Muscle layer of colon (tissue), 2 donors: ENCODE measurements around the gene AKAP7.
A peak's percentile ranks its signal among the peaks of the same experiment; 100 is the strongest.

Source experiments
- H3K27ac ChIP-seq: one replicate; pipeline ENCODE4 v1.7.0; 2013; ENCODE audit warnings: low read depth, mild to moderate bottlenecking, low read length, moderate library complexity
- H3K27me3 ChIP-seq, 2 donors: one replicate each; pipeline ENCODE4 v1.7.0; 2013; ENCODE audit warnings: low read length in 2 of 2, mild to moderate bottlenecking in 2 of 2; ENCODE audit not compliant: insufficient read depth in 2 of 2, control insufficient read depth in 1 of 2
- H3K36me3 ChIP-seq: one replicate; pipeline ENCODE4 v1.7.0; 2013; ENCODE audit warnings: mild to moderate bottlenecking, low read length; ENCODE audit not compliant: insufficient read depth
- H3K4me1 ChIP-seq: one replicate; pipeline ENCODE4 v1.7.0; 2013; ENCODE audit warnings: mild to moderate bottlenecking, low read length; ENCODE audit not compliant: insufficient read depth
- H3K4me3 ChIP-seq, 2 donors: one replicate each; pipeline ENCODE4 v1.7.0; 2013; ENCODE audit warnings: low read length in 2 of 2, low read depth in 1 of 2, mild to moderate bottlenecking in 1 of 2, moderate library complexity in 1 of 2
- H3K9ac ChIP-seq: one replicate; pipeline ENCODE4 v1.7.0; 2013; ENCODE audit warnings: low read length
- H3K9me3 ChIP-seq: one replicate; pipeline ENCODE4 v1.7.0; 2013; ENCODE audit warnings: mild to moderate bottlenecking, low read length
- donor health status: abdominal sarcoma.
- donor health status: Adenocarcinoma of cecum.

The AKAP7 gene

GRCh38 chr6:131134980-131135243 lies 355 bp upstream of the AKAP7 start:
- H3K4me3 ChIP-seq: peak overlapping the region; percentile 61 to 63
- peak overlapping the region; percentile 74 for H3K9ac ChIP-seq
- no peaks in the 10 kb centered on the region for H3K27me3 ChIP-seq
- H3K36me3 ChIP-seq: no peaks in the 10 kb centered on the region
- peaks cover 6% of the 10 kb centered on the region for H3K4me1 ChIP-seq
- H3K27ac ChIP-seq: peak overlapping the region; percentile 90
- no peaks in the 10 kb centered on the region for H3K9me3 ChIP-seq

- H3K4me1 ChIP-seq: peaks cover 6% of the 10 kb centered on the region
- H3K27ac ChIP-seq: peak overlapping the region; percentile 89
- H3K27me3 ChIP-seq: no peaks in the 10 kb centered on the region
- H3K4me3 ChIP-seq: peak overlapping the region; percentile 79 to 80
- H3K9ac ChIP-seq: peak overlapping the region; percentile 18
- H3K36me3 ChIP-seq: no peaks in the 10 kb centered on the region
- H3K9me3 ChIP-seq: no peaks in the 10 kb centered on the region
Measured at GRCh38 chr6:131136021-131136786, 937 bp downstream of the AKAP7 start.

- H3K4me1 ChIP-seq: peaks cover 2% of the 10 kb centered on the region
- H3K27me3 ChIP-seq: no peaks in the 10 kb centered on the region
- no peaks in the 10 kb centered on the region for H3K36me3 ChIP-seq
- H3K9ac ChIP-seq: no peak overlapping the region
- H3K4me3 ChIP-seq: no peak overlapping the region
- H3K27ac ChIP-seq: no peak overlapping the region
- H3K9me3 ChIP-seq: no peaks in the 10 kb centered on the region
Measured at GRCh38 chr6:131139599-131139998, 4.3 kb downstream of the AKAP7 start.

DNA sequence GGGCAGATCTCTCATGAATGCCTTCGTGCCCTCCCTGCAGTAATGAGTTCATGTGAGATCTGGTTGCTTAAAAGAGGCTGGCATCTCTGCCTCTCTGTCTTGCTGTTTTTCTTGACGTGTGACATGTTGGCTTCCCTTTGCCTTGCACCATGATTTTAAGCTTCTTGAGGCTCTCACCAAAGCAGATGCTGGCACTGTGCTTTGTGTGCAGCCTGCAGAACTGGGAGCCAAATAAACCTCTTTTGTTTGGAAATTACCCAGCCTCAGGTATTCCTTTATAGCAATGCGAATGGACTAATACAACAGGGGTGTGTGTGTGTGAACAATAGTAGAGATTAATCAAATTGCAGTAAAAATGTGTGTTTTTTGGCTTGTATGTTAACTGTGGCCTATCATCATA lies 8.1 kb downstream of the AKAP7 start:
- no peaks in the 10 kb centered on the region for H3K4me1 ChIP-seq
- H3K9ac ChIP-seq: no peak overlapping the region
- no peak overlapping the region for H3K27ac ChIP-seq
- no peaks in the 10 kb centered on the region for H3K36me3 ChIP-seq
- no peaks in the 10 kb centered on the region for H3K27me3 ChIP-seq
- no peaks in the 10 kb centered on the region for H3K9me3 ChIP-seq
- no peak overlapping the region for H3K4me3 ChIP-seq

GRCh38 chr6:131146865-131147264 lies 11.6 kb downstream of the AKAP7 start:
- no peak overlapping the region for H3K27ac ChIP-seq
- no peaks in the 10 kb centered on the region for H3K36me3 ChIP-seq
- H3K27me3 ChIP-seq: no peaks in the 10 kb centered on the region
- no peak overlapping the region for H3K4me3 ChIP-seq
- no peak overlapping the region for H3K9ac ChIP-seq
- no peaks in the 10 kb centered on the region for H3K4me1 ChIP-seq
- no peaks in the 10 kb centered on the region for H3K9me3 ChIP-seq

- no peaks in the 10 kb centered on the region for H3K4me1 ChIP-seq
- H3K9me3 ChIP-seq: no peaks in the 10 kb centered on the region
- no peaks in the 10 kb centered on the region for H3K36me3 ChIP-seq
- H3K9ac ChIP-seq: no peak overlapping the region
- H3K27me3 ChIP-seq: no peaks in the 10 kb centered on the region
- no peak overlapping the region for H3K4me3 ChIP-seq
- H3K27ac ChIP-seq: no peak overlapping the region
Measured at GRCh38 chr6:131156411-131156810, 21.1 kb downstream of the AKAP7 start.

DNA sequence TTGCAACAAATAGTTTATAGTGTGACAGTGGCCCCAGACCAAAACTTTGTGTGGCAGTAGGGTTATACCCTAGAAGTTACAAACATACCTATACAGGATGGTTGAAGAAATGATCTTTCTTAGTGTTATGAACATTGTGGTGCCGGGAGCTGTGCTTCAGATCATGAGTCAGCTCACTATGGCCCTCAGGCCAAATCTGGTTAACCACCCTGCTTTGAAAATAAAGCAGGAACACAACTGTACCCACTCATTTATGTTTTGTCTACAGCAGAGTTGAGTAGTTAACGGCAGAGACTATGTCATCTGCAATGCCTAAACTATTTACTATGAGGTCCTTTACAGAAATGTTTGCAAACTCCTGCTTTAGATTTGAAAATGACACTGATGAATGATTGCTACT lies 24.3 kb downstream of the AKAP7 start:
- Histone ChIP-seq H3K9ac (no peak overlapping the region), H3K4me1 (no peaks in the 10 kb centered on the region), H3K27me3 (no peaks in the 10 kb centered on the region), H3K36me3 (no peaks in the 10 kb centered on the region), H3K27ac (no peak overlapping the region), H3K4me3 (no peak overlapping the region), H3K9me3 (no peaks in the 10 kb centered on the region)

DNA sequence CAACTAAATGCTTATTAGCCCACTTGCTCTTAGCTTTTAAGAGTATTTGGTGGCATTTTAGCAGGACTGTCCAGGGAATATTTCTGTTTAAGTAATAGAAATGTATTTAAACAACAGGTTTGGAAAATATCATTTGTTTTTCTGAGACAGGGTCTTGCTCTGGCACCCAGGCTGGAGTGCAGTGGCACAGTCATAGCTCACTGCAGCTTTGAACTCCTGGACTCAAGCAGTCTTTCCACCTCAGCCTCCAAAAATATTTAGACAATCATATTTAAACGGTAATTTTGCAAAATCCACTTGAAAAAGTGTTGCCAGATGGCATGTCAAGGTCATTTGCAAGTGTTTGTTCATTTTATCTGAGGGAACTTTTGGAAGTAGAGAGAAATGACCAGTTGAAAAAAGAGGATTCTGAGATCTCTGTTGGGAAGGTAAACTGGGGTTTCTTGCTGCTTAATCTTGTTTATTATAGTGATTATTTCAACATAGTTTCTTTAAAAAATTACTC lies 25.0 kb downstream of the AKAP7 start:
- H3K36me3 ChIP-seq: no peaks in the 10 kb centered on the region
- no peaks in the 10 kb centered on the region for H3K4me1 ChIP-seq
- H3K27me3 ChIP-seq: no peaks in the 10 kb centered on the region
- no peak overlapping the region for H3K4me3 ChIP-seq
- H3K9ac ChIP-seq: no peak overlapping the region
- H3K27ac ChIP-seq: no peak overlapping the region
- H3K9me3 ChIP-seq: no peaks in the 10 kb centered on the region

GRCh38 chr6:131161987-131162386 lies 26.7 kb downstream of the AKAP7 start:
- no peaks in the 10 kb centered on the region for H3K36me3 ChIP-seq
- H3K27me3 ChIP-seq: no peaks in the 10 kb centered on the region
- H3K9me3 ChIP-seq: no peaks in the 10 kb centered on the region
- no peak overlapping the region for H3K9ac ChIP-seq
- no peak overlapping the region for H3K27ac ChIP-seq
- H3K4me3 ChIP-seq: no peak overlapping the region
- no peaks in the 10 kb centered on the region for H3K4me1 ChIP-seq

GRCh38 chr6:131163886-131164285 lies 28.6 kb downstream of the AKAP7 start:
- no peak overlapping the region for H3K27ac ChIP-seq

DNA sequence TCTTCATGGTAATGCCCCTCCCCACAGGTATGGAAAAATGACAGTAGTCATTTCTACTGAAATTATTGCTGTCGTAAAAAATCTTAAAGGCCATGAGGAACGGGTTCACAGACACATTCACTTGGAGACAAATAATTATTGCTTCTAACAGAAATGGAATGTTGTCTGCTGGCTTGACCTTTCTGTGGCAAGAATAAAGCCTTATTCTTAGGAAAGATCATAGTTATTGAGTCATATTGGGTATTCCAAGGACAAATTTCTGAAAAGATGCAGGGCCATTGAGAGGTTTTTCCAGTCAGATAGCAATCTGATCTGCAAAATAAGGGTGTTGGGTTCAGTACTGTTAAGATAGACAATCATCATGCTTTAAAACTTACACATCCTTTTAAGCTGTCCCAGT lies 29.2 kb downstream of the AKAP7 start:
- Histone ChIP-seq H3K27ac (no peak overlapping the region), H3K9me3 (no peaks in the 10 kb centered on the region), H3K4me1 (no peaks in the 10 kb centered on the region), H3K9ac (no peak overlapping the region), H3K36me3 (no peaks in the 10 kb centered on the region), H3K27me3 (no peaks in the 10 kb centered on the region), H3K4me3 (no peak overlapping the region)

More at GRCh38 chr6:131163886-131164285, 28.6 kb downstream of the AKAP7 start:
- no peak overlapping the region for H3K4me3 ChIP-seq
- H3K27me3 ChIP-seq: no peaks in the 10 kb centered on the region
- no peaks in the 10 kb centered on the region for H3K4me1 ChIP-seq
- H3K9ac ChIP-seq: no peak overlapping the region
- H3K36me3 ChIP-seq: no peaks in the 10 kb centered on the region
- no peaks in the 10 kb centered on the region for H3K9me3 ChIP-seq

- Histone ChIP-seq H3K4me1 (no peaks in the 10 kb centered on the region), H3K9me3 (no peaks in the 10 kb centered on the region), H3K4me3 (no peak overlapping the region), H3K27ac (no peak overlapping the region), H3K9ac (no peak overlapping the region), H3K36me3 (no peaks in the 10 kb centered on the region), H3K27me3 (no peaks in the 10 kb centered on the region)
Measured at GRCh38 chr6:131167773-131168172, 32.5 kb downstream of the AKAP7 start.
